BJ (cell line): Measurements from ENCODE around the gene CNTNAP3B. TPM values are rescaled to one million over a fixed set of nuclear protein-coding genes. Genes with fewer than 3 reads are reported as not detected.
"Not testable (repeated sequence)": the region's sequence is repeated elsewhere in the genome, so short reads cannot be mapped to it uniquely, and the experiment has no call there.

Source experiments
- CTCF ChIA-PET: fragments of 350-600 bp; formaldehyde crosslinking; extraction: SDS; loops from one replicate; lab custom pipeline; 2021; ENCODE audit warnings: antibody characterized with exemption, inconsistent platforms; lab: Yijun Ruan, JAX
- POLR2A ChIA-PET: fragments of 300-600 bp; sonication (Branson Sonifier 250); formaldehyde crosslinking; extraction: SDS; loops from one replicate; lab custom pipeline; 2021; ENCODE audit warnings: antibody characterized with exemption; lab: Charles Lee
- DNase-seq: peaks from one replicate; pipeline ENCODE4 v3.0.0-alpha.2; 2011; ENCODE audit warnings: low read depth
- H3K27me3 ChIP-seq: 2 replicates; pipeline ENCODE4 v1.6.0; 2011; ENCODE audit warnings: low read length; ENCODE audit not compliant: control insufficient read depth, insufficient read depth
- H3K36me3 ChIP-seq: 2 replicates; pipeline ENCODE4 v1.5.1; 2011; ENCODE audit warnings: low read length; ENCODE audit not compliant: control insufficient read depth, insufficient read depth
- H3K4me3 ChIP-seq: 2 replicates; pipeline ENCODE4 v1.5.1; 2011; ENCODE audit warnings: low read depth, mild to moderate bottlenecking, control low read depth, low read length
- polyA minus RNA-seq: library from RNA; depleted of rRNA, polyadenylated mRNA; stranded (reverse); fragments of >200 nt; gene quantifications from 2 replicates; pipeline ENCODE4 v1.2.3, GENCODE V29; 2011; rRNA and poly(A)+ RNA removed
- polyA plus RNA-seq: library from polyadenylated mRNA; depleted of rRNA; stranded (reverse); fragments of >200 nt; gene quantifications from 2 replicates; pipeline ENCODE4 v1.2.3, GENCODE V29; 2011; rRNA removed

Gene CNTNAP3B
- polyA plus RNA-seq (2.2 and 2.5 TPM in 2 replicates), polyA minus RNA-seq (1.2 and 2.3 TPM in 2 replicates)

DNA sequence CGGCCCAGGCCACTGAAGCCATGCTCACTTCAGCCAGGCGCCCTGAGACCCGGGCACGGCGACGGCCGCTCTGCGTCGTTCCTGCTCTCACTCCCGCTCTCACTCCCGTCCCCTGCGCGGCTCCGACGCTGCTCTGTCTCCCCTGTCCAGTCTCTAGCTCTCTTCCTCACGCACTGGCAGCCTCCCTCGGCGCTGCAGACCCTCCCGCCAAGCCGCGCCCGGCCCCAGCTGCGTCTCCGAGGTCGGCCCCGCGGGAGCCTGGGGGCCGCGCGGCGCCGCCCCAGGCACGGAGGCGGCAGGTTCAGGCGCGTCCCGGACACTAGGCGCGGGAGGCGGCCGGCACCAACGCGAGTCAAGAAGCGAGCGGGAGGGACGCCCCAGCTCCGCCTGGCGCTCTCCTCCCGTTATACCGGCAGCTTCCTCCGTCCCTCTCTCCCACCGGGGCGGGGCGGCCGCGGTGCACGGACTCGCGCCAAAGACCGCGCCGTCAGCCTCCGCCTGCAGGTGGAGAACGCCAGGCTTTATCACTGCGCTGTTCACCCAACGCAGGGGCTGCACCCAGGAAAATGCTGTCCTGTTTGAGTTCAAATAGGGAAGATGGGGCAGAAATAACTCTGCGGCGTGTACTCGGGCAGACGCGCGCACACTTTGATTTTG, at the start of gene CNTNAP3B:
Gene CNTNAP3B, minus strand, starts transcription at position 354 of the 657 bp plus-strand sequence. Its CDS starts 332 bp downstream, at position 22.
- DNase-seq, H3K4me3 ChIP-seq, POLR2A ChIA-PET, CTCF ChIA-PET, H3K27me3 ChIP-seq, H3K36me3 ChIP-seq: not testable (repeated sequence)

DNA sequence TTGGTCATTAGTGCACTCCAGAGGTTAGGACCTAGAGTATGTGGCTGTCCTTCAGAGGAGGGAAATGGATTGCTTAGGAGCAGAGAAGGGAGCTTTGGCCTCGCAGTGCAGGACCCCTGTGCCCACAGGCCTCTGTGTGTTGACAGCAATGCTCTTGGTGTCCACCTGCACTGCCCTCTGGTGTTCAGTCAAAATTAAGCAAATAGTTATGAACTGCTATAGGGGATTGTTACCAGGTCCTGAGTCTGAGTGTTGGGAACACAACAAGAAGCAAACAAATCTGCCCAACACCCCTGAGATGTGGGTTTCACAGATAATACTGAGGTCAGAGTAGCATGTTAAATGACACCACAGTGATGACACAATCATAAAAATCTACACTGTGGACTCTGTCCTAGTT, 31.1 kb upstream of the CNTNAP3B start:
- POLR2A ChIA-PET, DNase-seq, H3K27me3 ChIP-seq, H3K36me3 ChIP-seq, H3K4me3 ChIP-seq, CTCF ChIA-PET: not testable (repeated sequence)

DNA sequence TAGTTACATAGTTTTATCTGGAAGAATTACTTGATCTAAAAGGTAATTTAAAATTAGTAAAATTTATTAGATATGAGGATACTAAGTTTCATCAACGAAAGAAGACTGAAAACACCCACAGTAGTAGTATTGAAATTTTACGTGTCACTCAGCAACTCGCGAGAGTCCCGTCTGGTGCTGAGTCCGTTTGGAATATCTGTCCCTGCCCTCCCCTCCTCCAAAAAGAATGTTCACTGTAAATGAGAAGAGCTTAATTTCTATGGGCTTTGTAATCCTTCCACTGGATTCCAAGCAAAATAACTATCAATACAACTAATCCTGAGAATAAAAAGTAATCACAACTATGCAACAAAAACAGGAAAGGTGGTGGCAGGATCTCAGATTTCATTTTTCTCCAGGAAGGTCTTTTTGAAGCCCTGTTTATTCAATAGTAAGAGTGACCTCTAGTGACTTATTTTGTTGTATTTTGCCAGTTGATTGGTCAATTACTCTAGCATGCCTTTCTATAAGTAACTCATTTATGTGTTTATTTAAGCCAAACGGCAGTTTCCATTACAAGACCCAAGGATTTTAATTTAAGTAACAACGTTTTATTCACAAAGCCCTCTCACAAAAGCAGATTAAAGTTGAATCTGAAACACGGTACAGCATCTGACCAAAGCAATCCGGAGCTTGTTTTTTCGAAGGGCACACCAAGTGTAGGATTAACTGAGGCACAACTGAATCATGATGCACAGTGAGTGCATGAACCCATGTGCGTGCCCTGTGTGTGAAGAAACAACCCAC, 2.0 kb downstream of the CNTNAP3B start:
- DNase-seq, H3K4me3 ChIP-seq, H3K36me3 ChIP-seq, CTCF ChIA-PET, POLR2A ChIA-PET, H3K27me3 ChIP-seq: not testable (repeated sequence)

DNA sequence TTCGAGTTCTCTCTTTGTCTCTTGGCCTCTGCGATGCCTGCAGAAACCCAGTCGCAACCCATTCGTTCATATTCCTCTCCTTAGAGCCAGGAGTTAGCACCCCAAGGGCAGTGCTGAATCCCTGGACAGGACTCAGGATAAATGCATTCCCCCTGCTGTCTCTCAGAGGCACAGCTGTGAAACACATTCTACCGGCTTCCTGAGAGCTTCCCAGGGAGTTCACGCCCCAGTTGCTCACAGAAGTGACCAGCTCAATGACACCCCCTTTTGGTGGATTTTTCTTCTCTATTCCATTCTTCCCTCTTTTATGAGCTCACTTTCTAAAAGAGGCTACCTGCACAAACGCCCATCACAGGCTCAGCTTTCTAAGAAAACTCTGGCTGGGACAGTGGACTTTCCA, 8.2 kb downstream of the CNTNAP3B start:
- CTCF ChIA-PET, H3K4me3 ChIP-seq, POLR2A ChIA-PET, H3K27me3 ChIP-seq, H3K36me3 ChIP-seq, DNase-seq: not testable (repeated sequence)

DNA sequence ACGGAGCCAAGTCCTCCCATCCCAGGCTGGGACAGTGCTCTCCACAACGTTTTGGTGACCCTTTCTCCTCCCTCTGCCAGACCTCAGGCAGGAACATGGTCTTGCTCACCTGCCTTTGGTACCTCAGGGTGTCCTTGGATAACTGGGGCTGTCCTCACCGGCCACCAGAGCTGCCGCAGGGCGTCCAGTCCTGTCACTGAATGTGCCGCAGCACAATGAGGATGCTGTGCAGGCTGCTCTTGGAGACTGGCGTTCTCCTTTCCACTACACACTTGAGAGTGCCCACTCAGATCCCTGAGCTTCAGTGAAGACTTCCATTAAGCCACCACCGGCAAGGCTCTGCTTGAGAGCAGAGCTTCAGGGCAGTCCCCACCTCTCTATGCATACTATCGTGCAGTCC, 33.3 kb downstream of the CNTNAP3B start:
- H3K36me3 ChIP-seq, H3K27me3 ChIP-seq, H3K4me3 ChIP-seq, DNase-seq, POLR2A ChIA-PET, CTCF ChIA-PET: not testable (repeated sequence)

DNA sequence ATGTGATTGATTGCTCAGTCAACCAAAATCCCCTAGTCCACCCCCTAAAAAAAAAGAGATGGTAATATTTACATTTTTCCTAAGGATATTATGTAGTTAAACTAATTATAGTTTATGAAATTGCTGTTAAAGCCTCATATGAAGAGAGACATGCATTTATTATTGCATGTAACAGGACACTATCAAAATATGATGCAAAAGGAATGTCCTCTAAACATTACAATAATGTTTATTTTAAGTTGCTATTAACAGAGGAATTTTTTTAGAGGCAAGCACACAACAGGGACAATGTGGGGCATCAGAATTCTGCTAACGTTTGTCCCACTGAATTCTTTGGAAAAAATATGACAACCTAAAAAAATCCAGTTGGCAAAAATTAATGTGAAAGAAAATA, 44.7 kb downstream of the CNTNAP3B start:
- H3K36me3 ChIP-seq, POLR2A ChIA-PET, H3K27me3 ChIP-seq, CTCF ChIA-PET, H3K4me3 ChIP-seq, DNase-seq: not testable (repeated sequence)

DNA sequence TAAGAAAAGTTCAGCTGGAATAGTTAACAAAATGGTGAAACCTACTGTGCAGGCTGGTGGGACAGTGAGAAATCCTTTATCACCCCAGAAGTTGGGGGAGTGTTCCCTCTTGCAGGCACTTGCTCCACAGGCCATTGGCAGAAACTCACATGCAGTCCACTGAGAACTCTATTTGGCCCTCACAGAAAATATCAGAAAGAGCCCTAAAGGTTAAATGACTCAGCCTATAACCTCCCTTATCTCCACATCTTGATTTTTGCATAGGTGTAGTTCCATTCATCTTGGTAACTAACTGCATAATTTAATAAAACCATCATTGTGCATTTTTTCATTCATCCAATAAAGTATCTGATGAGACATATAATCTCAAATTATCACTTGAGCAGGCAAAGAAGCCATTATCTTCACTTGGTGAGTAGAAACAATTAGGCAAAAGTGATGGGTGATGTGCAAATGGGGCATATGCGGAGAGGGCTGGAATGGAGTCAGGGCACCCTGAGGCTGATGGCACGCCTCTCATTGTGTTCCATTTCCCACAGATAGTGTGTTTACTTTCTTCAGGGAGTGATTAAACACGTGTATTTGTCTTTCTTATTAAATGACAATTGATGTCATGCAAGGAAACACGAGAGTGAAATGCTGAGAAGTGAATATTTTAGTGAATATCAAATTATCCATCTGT, 45.2 kb downstream of the CNTNAP3B start:
- H3K4me3 ChIP-seq, POLR2A ChIA-PET, H3K27me3 ChIP-seq, CTCF ChIA-PET, H3K36me3 ChIP-seq, DNase-seq: not testable (repeated sequence)

DNA sequence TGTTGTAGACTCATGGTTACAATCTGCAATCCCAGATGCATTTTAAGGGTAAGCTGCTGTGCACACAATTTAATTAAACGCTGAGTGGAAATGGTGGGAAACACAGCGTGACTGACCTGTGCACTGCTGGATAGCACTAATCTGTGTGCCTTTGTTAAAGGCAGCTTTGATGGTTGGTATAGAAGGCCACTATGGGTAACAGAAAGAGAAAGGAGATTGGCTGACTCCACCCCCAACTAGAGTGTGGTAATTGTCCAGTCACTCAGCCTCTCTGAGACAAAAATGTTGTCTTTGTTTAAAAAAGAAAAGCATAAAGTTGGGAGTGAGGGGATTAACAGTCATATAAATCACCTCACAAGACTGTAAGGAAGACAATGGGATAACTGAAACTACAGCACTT, 48.9 kb downstream of the CNTNAP3B start:
- POLR2A ChIA-PET, H3K27me3 ChIP-seq, DNase-seq, H3K4me3 ChIP-seq, H3K36me3 ChIP-seq, CTCF ChIA-PET: not testable (repeated sequence)

DNA sequence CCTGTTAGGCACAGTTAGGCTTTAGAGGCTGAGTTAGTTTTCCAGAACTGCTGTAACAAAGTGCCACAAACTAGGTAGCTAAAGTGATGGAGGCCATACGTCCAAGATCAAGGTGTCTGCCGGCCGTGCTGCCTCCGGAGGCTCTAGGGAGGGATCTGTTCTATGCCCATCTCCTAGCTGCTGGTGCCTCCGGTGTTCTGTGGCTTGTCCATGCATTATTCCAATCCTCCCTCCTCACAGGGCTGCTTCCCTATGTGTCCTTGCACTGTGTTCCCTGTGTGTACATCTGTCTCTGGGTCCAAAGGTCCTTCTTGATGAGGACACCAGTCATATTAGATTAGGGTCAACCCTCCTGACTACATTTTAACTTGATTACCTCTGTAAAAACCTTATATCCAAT, 54.4 kb downstream of the CNTNAP3B start:
- CTCF ChIA-PET, H3K36me3 ChIP-seq, H3K27me3 ChIP-seq, POLR2A ChIA-PET, H3K4me3 ChIP-seq, DNase-seq: not testable (repeated sequence)

DNA sequence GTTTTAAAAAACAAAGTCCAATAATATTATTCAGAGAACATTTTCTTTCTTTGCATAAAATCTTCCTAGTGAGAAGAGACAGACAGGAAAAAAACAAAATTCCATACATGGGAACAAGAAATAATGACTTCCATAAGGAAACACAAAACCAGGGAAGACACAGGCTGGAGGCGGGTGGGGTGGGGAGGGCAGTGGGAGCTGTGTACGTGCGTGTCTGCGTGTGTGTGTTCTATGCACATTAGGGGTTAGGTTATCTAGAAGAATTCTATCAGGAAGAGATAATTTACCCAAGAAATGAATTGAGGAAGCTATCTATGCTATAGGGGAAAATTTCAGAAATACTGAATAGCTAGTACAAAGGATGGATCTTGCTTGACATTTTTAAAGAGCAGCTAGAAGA, 58.2 kb downstream of the CNTNAP3B start:
- DNase-seq, POLR2A ChIA-PET, H3K27me3 ChIP-seq, CTCF ChIA-PET, H3K4me3 ChIP-seq, H3K36me3 ChIP-seq: not testable (repeated sequence)

DNA sequence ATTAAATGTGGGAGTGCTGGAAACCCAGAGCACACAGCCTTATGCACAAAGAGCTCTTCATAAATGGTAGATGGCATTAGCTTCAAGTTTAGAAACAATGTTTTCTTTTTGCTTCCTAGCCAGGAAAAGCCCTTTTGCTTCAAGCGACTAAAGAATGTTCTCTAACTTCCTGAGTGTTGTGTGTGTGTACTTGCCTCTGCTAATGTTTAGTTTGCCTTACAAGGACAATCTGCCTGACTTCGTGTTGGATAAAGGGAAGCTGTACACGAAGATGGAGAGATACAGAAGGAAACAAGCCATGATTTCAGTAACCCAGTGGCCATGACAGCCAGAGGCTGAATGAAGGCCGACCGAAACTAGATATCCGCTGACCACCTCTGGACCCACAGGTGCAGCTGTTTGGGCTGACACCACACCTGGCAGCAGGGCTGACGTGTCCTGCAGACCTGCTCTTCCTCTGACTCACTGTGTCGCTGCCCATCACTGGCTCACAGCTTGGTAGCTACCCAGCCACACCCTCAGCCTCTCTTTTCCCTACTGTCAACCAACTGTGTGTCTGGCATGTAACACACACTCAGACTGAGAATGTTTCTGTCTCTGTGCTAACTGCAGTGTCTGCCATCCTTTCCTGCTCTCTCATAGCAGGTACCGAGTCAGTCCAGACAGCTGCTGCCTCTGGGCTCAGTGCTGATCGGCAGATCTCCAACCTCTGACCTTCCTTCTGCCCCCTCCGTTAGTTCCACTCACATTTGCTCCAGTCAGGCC, 59.0 kb downstream of the CNTNAP3B start:
- POLR2A ChIA-PET, CTCF ChIA-PET, H3K36me3 ChIP-seq, H3K27me3 ChIP-seq, H3K4me3 ChIP-seq, DNase-seq: not testable (repeated sequence)

DNA sequence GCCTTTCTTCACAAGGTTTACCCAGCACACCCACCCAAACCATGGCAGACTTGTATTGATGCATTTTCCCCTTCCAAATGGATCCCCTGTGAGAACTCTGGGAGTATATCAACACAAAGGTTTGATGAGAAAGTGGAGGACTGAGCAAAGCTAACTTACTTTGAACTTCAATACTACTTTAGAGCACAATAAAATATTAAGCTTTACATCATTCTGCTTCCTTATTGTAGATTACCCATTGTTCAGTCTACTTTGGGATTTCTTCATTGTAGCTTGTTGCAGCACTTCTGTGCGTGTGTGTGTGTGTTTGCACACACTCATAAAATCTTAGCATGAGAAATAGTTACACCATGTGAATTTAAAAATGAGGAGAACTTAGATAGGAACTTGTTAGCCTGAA, 75.4 kb downstream of the CNTNAP3B start:
- CTCF ChIA-PET, DNase-seq, H3K27me3 ChIP-seq, H3K36me3 ChIP-seq, POLR2A ChIA-PET, H3K4me3 ChIP-seq: not testable (repeated sequence)
